H1 (cell line): ENCODE measurements around the gene SAMD9L.

Experiments used
- CEBPB ChIP-seq: IDR thresholded peaks from 2 replicates; pipeline ENCODE4 v1.6.1; 2012; ENCODE audit warnings: low read depth, low read length
- CREB1 ChIP-seq: IDR thresholded peaks from 2 replicates; pipeline ENCODE4 v1.6.1; 2012; ENCODE audit warnings: inconsistent platforms
- EGR1 ChIP-seq: IDR thresholded peaks from 2 replicates; pipeline ENCODE4 v1.6.1; 2011; ENCODE audit warnings: low read depth, low read length, borderline replicate concordance
- EZH2 ChIP-seq: fragments of 200-600 bp; sonication (generic); IDR thresholded peaks from 2 replicates; pipeline ENCODE4 v1.7.1; 2012; ENCODE audit warnings: low read depth, mild to moderate bottlenecking, moderate library complexity, low read length, inconsistent platforms; ENCODE audit not compliant: severe bottlenecking
- POLR2A ChIP-seq, 2 experiments: IDR thresholded peaks; 1 replicate in 1 of 2; 2 replicates in 1 of 2; pipeline ENCODE4 v1.6.1; 2011; ENCODE audit warnings: low read depth in 2 of 2, low read length in 2 of 2, mild to moderate bottlenecking in 2 of 2; ENCODE audit errors: control extremely low read depth in 1 of 2
- POLR2AphosphoS5 ChIP-seq: IDR thresholded peaks from 2 replicates; pipeline ENCODE4 v1.6.1; 2011; ENCODE audit warnings: low read depth, low read length
- RAD21 ChIP-seq, 2 experiments: IDR thresholded peaks in 1 of 2; conservative IDR thresholded peaks in 1 of 2; 2 replicates each; pipeline ENCODE4 v1.6.1; 2011; ENCODE audit warnings: low read depth in 2 of 2, low read length in 2 of 2, improper control_type of control experiment in 1 of 2, inconsistent platforms in 1 of 2, mild to moderate bottlenecking in 1 of 2, moderate library complexity in 1 of 2
- SIN3A ChIP-seq, 2 experiments: IDR thresholded peaks in 1 of 2; conservative IDR thresholded peaks in 1 of 2; 2 replicates each; pipeline ENCODE4 v1.6.1; 2011 to 2012; ENCODE audit warnings: low read length in 2 of 2, improper control_type of control experiment in 1 of 2, low read depth in 1 of 2, mild to moderate bottlenecking in 1 of 2
- SRF ChIP-seq: IDR thresholded peaks from 2 replicates; pipeline ENCODE4 v1.6.1; 2011; ENCODE audit warnings: mild to moderate bottlenecking, low read depth, low read length, moderate library complexity
- TAF1 ChIP-seq: IDR thresholded peaks from 2 replicates; pipeline ENCODE4 v1.6.1; 2011; ENCODE audit warnings: mild to moderate bottlenecking, low read depth, low read length
- TEAD4 ChIP-seq: IDR thresholded peaks from 2 replicates; pipeline ENCODE4 v1.6.1; 2012; ENCODE audit warnings: low read depth, low read length, inconsistent platforms, mixed read lengths
- USF2 ChIP-seq: IDR thresholded peaks from 2 replicates; pipeline ENCODE4 v1.6.1; 2011; ENCODE audit warnings: low read length, improper control_type of control experiment
- TF ChIP-seq, protein P1 (sequence below): IDR thresholded peaks from 2 replicates; pipeline ENCODE4 v1.6.1; 2012; ENCODE audit warnings: low read length, inconsistent platforms
- TF ChIP-seq, protein P2 (sequence below), 3 experiments: IDR thresholded peaks; 1 replicate in 2 of 3; 2 replicates in 1 of 3; pipeline versions ENCODE4 v1.5.1 to v1.6.1; 2011; ENCODE audit warnings: low read length in 3 of 3, mild to moderate bottlenecking in 3 of 3, inconsistent platforms in 2 of 3, low read depth in 1 of 3, moderate library complexity in 1 of 3; ENCODE audit not compliant: insufficient read depth in 1 of 3; ENCODE audit errors: control extremely low read depth in 1 of 3

DNA sequence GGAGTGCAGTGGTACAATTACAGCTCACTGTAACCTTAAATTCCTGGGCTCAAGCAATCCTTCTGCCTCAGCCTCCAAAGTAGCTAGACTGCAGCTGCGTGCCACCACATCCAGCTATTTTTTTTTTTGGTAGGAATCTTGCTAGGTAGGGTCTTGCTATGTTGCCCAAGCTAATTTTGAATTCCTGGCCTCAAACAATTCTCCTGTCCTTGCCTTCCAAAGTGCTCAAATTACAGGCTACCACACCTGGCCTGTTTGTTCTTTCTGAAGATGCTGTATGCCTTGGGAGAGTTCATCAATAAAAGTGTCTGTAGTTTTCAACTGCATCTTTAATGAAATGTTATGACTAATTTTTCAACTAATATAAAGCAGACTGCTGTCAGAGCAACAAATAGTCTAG, 30.9 kb downstream of the SAMD9L start:
- TF ChIP-seq POLR2AphosphoS5 (no peak), SRF (no peak), SIN3A (conservative IDR thresholded peaks at IDR 0.05 in 1 of 2, IDR thresholded peaks at IDR 0.05 in 1 of 2; ENCODE audit: low read depth in 1 of 2, low read length in 2 of 2) (no peak), POLR2A (IDR thresholded peaks at IDR 0.05; ENCODE audit: control extremely low read depth in 1 of 2, low read depth in 2 of 2, low read length in 2 of 2) (no peak), TAF1 (no peak), EZH2 (no peak), CEBPB (no peak), TEAD4 (no peak), USF2 (no peak), RAD21 (IDR thresholded peaks at IDR 0.05 in 1 of 2, conservative IDR thresholded peaks at IDR 0.05 in 1 of 2; ENCODE audit: low read depth in 2 of 2, low read length in 2 of 2) (no peak), EGR1 (no peak), CREB1 (no peak)
- TF ChIP-seq, protein P1, sequence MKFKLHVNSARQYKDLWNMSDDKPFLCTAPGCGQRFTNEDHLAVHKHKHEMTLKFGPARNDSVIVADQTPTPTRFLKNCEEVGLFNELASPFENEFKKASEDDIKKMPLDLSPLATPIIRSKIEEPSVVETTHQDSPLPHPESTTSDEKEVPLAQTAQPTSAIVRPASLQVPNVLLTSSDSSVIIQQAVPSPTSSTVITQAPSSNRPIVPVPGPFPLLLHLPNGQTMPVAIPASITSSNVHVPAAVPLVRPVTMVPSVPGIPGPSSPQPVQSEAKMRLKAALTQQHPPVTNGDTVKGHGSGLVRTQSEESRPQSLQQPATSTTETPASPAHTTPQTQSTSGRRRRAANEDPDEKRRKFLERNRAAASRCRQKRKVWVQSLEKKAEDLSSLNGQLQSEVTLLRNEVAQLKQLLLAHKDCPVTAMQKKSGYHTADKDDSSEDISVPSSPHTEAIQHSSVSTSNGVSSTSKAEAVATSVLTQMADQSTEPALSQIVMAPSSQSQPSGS = no peak
- TF ChIP-seq, protein P2, sequence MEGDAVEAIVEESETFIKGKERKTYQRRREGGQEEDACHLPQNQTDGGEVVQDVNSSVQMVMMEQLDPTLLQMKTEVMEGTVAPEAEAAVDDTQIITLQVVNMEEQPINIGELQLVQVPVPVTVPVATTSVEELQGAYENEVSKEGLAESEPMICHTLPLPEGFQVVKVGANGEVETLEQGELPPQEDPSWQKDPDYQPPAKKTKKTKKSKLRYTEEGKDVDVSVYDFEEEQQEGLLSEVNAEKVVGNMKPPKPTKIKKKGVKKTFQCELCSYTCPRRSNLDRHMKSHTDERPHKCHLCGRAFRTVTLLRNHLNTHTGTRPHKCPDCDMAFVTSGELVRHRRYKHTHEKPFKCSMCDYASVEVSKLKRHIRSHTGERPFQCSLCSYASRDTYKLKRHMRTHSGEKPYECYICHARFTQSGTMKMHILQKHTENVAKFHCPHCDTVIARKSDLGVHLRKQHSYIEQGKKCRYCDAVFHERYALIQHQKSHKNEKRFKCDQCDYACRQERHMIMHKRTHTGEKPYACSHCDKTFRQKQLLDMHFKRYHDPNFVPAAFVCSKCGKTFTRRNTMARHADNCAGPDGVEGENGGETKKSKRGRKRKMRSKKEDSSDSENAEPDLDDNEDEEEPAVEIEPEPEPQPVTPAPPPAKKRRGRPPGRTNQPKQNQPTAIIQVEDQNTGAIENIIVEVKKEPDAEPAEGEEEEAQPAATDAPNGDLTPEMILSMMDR (IDR thresholded peaks at IDR 0.05; ENCODE audit: control extremely low read depth in 1 of 3, insufficient read depth in 1 of 3, low read depth in 1 of 3, low read length in 3 of 3) = no peak
